DMS79 (cell line): Measurements from ENCODE around the gene KRTAP2-2.
A peak's percentile ranks its signal among the peaks of the same experiment; 100 is the strongest.
"Not testable (repeated sequence)": the region's sequence is repeated elsewhere in the genome, so short reads cannot be mapped to it uniquely, and the experiment has no call there.

Experiments used
- DNase-seq: peaks from one replicate; lab custom pipeline; 2025; lab: John Stamatoyannopoulos, UW

KRTAP2-2 gene, protein sequence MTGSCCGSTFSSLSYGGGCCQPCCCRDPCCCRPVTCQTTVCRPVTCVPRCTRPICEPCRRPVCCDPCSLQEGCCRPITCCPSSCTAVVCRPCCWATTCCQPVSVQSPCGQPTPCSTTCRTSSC

GRCh38 chr17:41055130-41055529 lies at the start of gene KRTAP2-2:
KRTAP2-2 (minus strand) TSS chr17:41055230; CDS start chr17:41055211, 19 bp downstream.
- DNase-seq, result not testable (repeated sequence)

GRCh38 chr17:41104386-41105038 lies 49.5 kb upstream of the KRTAP2-2 start:
- DNase-seq, result not testable (repeated sequence)

DNA sequence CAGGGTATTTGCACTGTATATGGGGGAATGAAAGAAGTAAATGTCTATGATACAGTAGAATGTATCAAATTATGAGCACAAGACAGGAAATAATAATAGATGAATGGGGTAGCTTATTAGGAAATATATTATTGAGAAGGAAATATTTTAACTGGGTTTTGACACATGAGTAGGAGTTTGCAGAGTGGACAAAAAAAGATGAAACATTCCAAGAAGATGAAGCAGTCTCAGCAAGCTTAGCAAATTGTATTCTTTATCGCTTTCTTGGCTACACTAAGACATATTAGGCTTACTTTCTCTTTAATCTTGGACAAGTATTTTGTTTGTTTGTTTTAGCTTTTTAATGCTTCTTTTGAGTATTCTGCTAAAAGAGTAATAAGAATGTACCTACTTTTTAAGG lies 48.9 kb upstream of the KRTAP2-2 start:
- no peak for DNase-seq

GRCh38 chr17:41101586-41102259 lies 46.7 kb upstream of the KRTAP2-2 start, which contains the start of gene KRTAP4-16:
KRTAP4-16 (minus strand) TSS chr17:41102209; CDS start chr17:41102209, 0 bp downstream.
- no peak for DNase-seq

GRCh38 chr17:41099682-41100480 lies 44.9 kb upstream of the KRTAP2-2 start:
- DNase-seq, result not testable (repeated sequence)

- DNase-seq, result no peak
Measured at GRCh38 chr17:41098481-41098880, 43.5 kb upstream of the KRTAP2-2 start.

DNA sequence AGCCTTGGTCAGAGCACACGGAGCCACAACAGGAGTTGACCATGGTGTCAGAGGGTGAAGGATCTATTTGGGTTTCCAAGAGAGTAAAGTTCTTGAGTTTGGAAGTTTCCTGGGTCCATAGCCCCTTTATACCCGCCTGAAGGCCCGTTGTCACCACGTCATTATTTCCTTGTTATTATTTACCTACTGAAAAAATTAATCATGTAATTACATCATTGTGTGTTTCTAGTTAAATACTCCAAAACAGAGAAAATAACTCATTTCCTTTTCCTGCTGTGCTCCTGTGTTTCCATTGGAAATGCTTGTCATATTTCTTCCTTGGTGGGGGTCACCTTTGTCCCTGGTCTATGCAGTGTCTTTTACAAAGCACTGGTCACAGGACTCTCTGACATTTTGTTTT lies 43.0 kb upstream of the KRTAP2-2 start, which contains the start of gene KRTAP4-8:
KRTAP4-8 (minus strand) TSS at position 101 of the 400 bp plus-strand sequence; CDS start at position 43, 58 bp downstream.
- DNase-seq, result no peak

DNA sequence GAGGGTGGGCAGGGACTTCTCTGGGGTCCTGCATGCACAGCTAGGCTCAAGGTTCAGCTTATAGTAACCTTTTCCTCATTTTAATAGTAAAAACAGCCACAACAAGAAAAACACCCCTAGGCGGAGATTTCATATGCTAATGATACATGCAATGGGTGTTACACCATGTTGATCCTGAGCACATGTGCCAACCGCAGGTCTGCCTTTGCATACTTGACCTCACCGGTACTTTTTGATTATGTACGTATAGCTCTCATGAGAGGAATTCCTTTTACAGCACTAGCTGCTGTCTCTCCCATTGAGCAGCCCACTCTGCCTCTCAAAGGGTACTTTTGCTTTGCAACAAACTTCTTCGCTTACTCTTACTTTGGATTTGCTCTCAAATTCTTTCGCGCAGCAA lies 41.0 kb upstream of the KRTAP2-2 start:
- no peak for DNase-seq

GRCh38 chr17:41088760-41089352 lies 33.8 kb upstream of the KRTAP2-2 start:
- not testable (repeated sequence) for DNase-seq

GRCh38 chr17:41084100-41084856 lies 29.2 kb upstream of the KRTAP2-2 start, which contains the start of gene KRTAP4-7:
KRTAP4-7 (plus strand) TSS chr17:41084150; CDS start chr17:41084207, 57 bp downstream.
- not testable (repeated sequence) for DNase-seq

GRCh38 chr17:41083427-41083826 lies 28.4 kb upstream of the KRTAP2-2 start:
- DNase-seq, result not testable (repeated sequence)

DNA sequence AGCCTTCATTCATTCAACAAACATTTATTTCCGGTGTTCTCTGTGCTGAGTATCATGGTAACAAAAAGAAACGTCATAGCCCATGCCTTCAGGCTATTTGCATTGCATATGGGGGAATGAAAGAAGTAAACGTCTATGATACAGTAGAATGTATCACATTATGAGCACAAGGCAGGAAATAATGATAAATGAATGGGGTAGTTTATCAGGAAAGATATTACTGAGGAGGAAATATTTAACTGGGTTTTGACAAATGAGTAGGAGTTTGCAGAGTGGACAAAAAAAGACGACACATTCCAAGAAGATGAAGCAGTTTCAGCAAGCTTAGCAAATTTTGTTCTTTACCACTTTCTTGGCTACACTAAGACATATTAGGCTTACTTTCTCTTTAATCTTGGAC lies 27.6 kb upstream of the KRTAP2-2 start:
- no peak for DNase-seq

- DNase-seq, result no peak
Measured at GRCh38 chr17:41076788-41077187, 21.8 kb upstream of the KRTAP2-2 start.

DNA sequence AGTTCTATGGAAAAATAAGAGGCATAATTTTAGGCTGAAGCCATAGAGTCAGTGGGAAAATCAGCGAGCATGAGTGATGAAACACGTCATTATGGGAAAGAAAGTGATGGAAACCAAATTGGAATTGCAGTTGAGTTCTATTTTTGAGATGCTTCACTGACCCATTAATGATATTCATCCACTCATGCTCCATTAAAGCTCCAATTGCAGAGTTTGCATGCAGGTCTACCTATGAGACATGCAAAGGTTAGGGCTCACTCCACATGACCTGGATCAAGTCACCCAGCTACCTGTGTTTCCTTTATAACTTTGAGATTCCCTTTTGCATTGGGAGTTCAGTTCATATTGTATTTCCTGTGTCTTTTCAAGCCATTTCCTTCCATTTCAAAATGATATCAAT lies 18.6 kb upstream of the KRTAP2-2 start:
- peak; percentile 6 for DNase-seq

DNA sequence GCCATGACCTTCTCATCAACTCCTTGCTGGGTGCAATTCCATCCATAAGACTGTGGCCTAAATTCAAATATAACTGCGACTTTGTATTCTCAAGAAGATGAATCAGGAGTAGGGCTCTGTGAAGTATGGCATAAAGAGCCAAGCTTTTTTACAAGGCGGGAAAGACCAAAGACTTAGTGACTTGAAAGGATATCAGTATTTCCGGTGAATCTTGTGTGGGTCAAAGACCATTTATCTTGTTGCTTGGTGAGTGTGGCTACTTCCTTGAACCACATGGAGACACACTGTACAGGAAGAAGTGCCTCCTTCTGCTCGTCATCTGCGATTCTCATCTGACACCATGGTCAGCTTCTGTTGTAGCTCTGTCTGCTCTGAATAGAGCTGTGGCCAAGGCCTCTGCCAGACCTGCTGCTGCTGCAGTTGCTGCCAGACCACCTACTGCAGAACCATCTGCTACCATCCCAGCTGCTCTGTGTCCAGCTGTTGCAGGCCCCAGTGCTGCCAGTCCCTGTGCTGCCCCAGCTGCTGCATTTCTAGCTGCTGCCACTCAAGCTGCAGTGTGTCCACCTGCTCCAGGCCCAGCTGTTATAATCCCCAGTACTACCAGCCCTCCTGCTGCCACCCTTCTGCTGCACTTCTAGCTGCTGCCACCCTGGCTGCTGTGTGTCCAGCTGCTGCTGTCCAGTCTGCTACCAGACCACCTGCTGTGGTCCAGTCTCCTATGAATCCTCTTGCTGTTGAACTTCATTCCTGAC lies 16.8 kb upstream of the KRTAP2-2 start:
- DNase-seq, result no peak

GRCh38 chr17:41069031-41069430 lies 14.0 kb upstream of the KRTAP2-2 start:
- no peak for DNase-seq

GRCh38 chr17:41067281-41067680 lies 12.3 kb upstream of the KRTAP2-2 start:
- no peak for DNase-seq

GRCh38 chr17:41065829-41066624 lies 11.0 kb upstream of the KRTAP2-2 start, which contains the start of gene KRTAP2-4:
KRTAP2-4 (minus strand) TSS chr17:41065879; CDS start chr17:41065845, 34 bp downstream.
- no peak for DNase-seq

DNA sequence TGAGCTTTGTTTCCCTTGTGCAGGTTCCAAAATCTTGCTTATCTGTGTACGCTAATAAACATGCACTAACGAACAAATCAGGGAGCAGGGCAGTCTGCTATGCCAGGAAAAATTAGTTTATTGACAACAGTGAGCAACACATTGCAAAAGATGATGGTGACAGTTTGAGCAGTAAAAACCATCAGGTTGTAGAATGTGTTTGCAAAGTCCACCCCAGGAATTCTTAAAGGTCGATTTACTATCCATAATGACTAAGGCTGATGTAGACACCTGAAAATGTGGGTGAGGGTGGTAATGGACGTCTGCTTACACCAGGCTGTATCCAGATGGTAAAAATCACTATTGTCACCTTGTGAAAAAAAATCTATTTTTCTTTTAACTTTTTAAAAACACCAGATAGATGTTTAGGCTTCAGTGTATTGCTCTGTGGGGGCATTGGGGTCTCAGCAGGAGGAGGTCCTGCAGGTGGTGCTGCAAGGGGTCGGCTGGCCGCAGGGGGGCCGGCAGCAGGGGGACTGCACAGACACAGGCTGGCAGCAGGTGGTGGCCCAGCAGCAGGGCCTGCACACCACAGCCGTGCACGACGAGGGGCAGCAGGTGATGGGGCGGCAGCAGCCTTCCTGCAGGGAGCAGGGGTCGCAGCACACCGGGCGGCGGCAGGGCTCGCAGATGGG lies 10.1 kb upstream of the KRTAP2-2 start:
- not testable (repeated sequence) for DNase-seq
